ENCODE results near the gene ZNF438.
"Not testable (repeated sequence)": the region's sequence is repeated elsewhere in the genome, so short reads cannot be mapped to it uniquely, and the experiment has no call there.

Gene ZNF438

GRCh38 chr10:30940256-30940655 is 91.4 kb downstream of the ZNF438 start:
- H3K27me3 ChIP-seq (ENCODE audit: insufficient read depth, low read length): no peaks in the 10 kb centered on the region
- no peak overlapping the region for H3K4me3 ChIP-seq (ENCODE audit: low read depth, low read length)
- H3K27ac ChIP-seq (ENCODE audit: low read depth, low read length): no peak overlapping the region
- no peaks in the 10 kb centered on the region for H3K4me1 ChIP-seq (ENCODE audit: control insufficient read depth, insufficient read depth, low read length, unreplicated experiment)
- H3K36me3 ChIP-seq (ENCODE audit: insufficient read depth, low read length): no peaks in the 10 kb centered on the region
- H3K79me2 ChIP-seq (ENCODE audit: control insufficient read depth, insufficient read depth, low read length, unreplicated experiment): no peaks in the 10 kb centered on the region
- no peak overlapping the region for H2AFZ ChIP-seq (ENCODE audit: low read length, unreplicated experiment)

- Histone ChIP-seq H3K79me2 (ENCODE audit: control insufficient read depth, insufficient read depth, low read length, unreplicated experiment) (no peaks in the 10 kb centered on the region), H3K36me3 (ENCODE audit: insufficient read depth, low read length) (no peaks in the 10 kb centered on the region), H2AFZ (ENCODE audit: low read length, unreplicated experiment) (no peak overlapping the region), H3K27me3 (ENCODE audit: insufficient read depth, low read length) (no peaks in the 10 kb centered on the region), H3K4me1 (ENCODE audit: control insufficient read depth, insufficient read depth, low read length, unreplicated experiment) (no peaks in the 10 kb centered on the region), H3K27ac (ENCODE audit: low read depth, low read length) (no peak overlapping the region), H3K4me3 (ENCODE audit: low read depth, low read length) (no peak overlapping the region)
Observed at GRCh38 chr10:30939643-30940251, 91.9 kb downstream of the ZNF438 start.

- H2AFZ ChIP-seq (ENCODE audit: low read length, unreplicated experiment): no peak overlapping the region
- H3K36me3 ChIP-seq (ENCODE audit: insufficient read depth, low read length): 0 out of 2 replicates have a peak, but pooled peaks cover 3% of the 10 kb centered on the region
- no peaks in the 10 kb centered on the region for H3K4me1 ChIP-seq (ENCODE audit: control insufficient read depth, insufficient read depth, low read length, unreplicated experiment)
- no peak overlapping the region for H3K4me3 ChIP-seq (ENCODE audit: low read depth, low read length)
- no peak overlapping the region for H3K27ac ChIP-seq (ENCODE audit: low read depth, low read length)
- H3K27me3 ChIP-seq (ENCODE audit: insufficient read depth, low read length): no peaks in the 10 kb centered on the region
- H3K79me2 ChIP-seq (ENCODE audit: control insufficient read depth, insufficient read depth, low read length, unreplicated experiment): no peaks in the 10 kb centered on the region
Observed at GRCh38 chr10:30935078-30935477, 96.6 kb downstream of the ZNF438 start.

GRCh38 chr10:30931094-30931493 is 100.6 kb downstream of the ZNF438 start:
- peaks cover 7% of the 10 kb centered on the region; the same call in 1 of the 2 replicates for H3K36me3 ChIP-seq (ENCODE audit: insufficient read depth, low read length)
- H3K27me3 ChIP-seq (ENCODE audit: insufficient read depth, low read length): no peaks in the 10 kb centered on the region
- no peaks in the 10 kb centered on the region for H3K4me1 ChIP-seq (ENCODE audit: control insufficient read depth, insufficient read depth, low read length, unreplicated experiment)
- H3K4me3 ChIP-seq (ENCODE audit: low read depth, low read length): no peak overlapping the region
- no peak overlapping the region for H3K27ac ChIP-seq (ENCODE audit: low read depth, low read length)
- no peaks in the 10 kb centered on the region for H3K79me2 ChIP-seq (ENCODE audit: control insufficient read depth, insufficient read depth, low read length, unreplicated experiment)
- H2AFZ ChIP-seq (ENCODE audit: low read length, unreplicated experiment): no peak overlapping the region

GRCh38 chr10:30929901-30930520 is 101.7 kb downstream of the ZNF438 start:
- H3K36me3 ChIP-seq (ENCODE audit: insufficient read depth, low read length): peaks cover 7% of the 10 kb centered on the region; the same call in 1 of the 2 replicates
- H3K4me3 ChIP-seq (ENCODE audit: low read depth, low read length): no peak overlapping the region
- H3K79me2 ChIP-seq (ENCODE audit: control insufficient read depth, insufficient read depth, low read length, unreplicated experiment): no peaks in the 10 kb centered on the region
- H3K4me1 ChIP-seq (ENCODE audit: control insufficient read depth, insufficient read depth, low read length, unreplicated experiment): no peaks in the 10 kb centered on the region
- H3K27me3 ChIP-seq (ENCODE audit: insufficient read depth, low read length): no peaks in the 10 kb centered on the region
- H2AFZ ChIP-seq (ENCODE audit: low read length, unreplicated experiment): no peak overlapping the region
- no peak overlapping the region for H3K27ac ChIP-seq (ENCODE audit: low read depth, low read length)

- H3K36me3 ChIP-seq (ENCODE audit: insufficient read depth, low read length): peaks cover 10% of the 10 kb centered on the region
- not testable (repeated sequence) for H2AFZ ChIP-seq (ENCODE audit: low read length, unreplicated experiment); H3K79me2 ChIP-seq (ENCODE audit: control insufficient read depth, insufficient read depth, low read length, unreplicated experiment); H3K4me1 ChIP-seq (ENCODE audit: control insufficient read depth, insufficient read depth, low read length, unreplicated experiment); H3K27me3 ChIP-seq (ENCODE audit: insufficient read depth, low read length); H3K27ac ChIP-seq (ENCODE audit: low read depth, low read length); H3K4me3 ChIP-seq (ENCODE audit: low read depth, low read length)
Observed at GRCh38 chr10:30929311-30929729, 102.3 kb downstream of the ZNF438 start.

GRCh38 chr10:30928742-30929141 is 102.9 kb downstream of the ZNF438 start:
- Histone ChIP-seq H3K36me3 (ENCODE audit: insufficient read depth, low read length) (peaks cover 15% of the 10 kb centered on the region), H3K4me1 (ENCODE audit: control insufficient read depth, insufficient read depth, low read length, unreplicated experiment) (no peaks in the 10 kb centered on the region), H3K27me3 (ENCODE audit: insufficient read depth, low read length) (no peaks in the 10 kb centered on the region), H3K79me2 (ENCODE audit: control insufficient read depth, insufficient read depth, low read length, unreplicated experiment) (no peaks in the 10 kb centered on the region), H2AFZ (ENCODE audit: low read length, unreplicated experiment) (no peak overlapping the region), H3K4me3 (ENCODE audit: low read depth, low read length) (no peak overlapping the region), H3K27ac (ENCODE audit: low read depth, low read length) (no peak overlapping the region)

GRCh38 chr10:30918651-30919050 is 113.0 kb downstream of the ZNF438 start:
- no peak overlapping the region for H3K4me3 ChIP-seq (ENCODE audit: low read depth, low read length)
- no peaks in the 10 kb centered on the region for H3K27me3 ChIP-seq (ENCODE audit: insufficient read depth, low read length)
- H3K36me3 ChIP-seq (ENCODE audit: insufficient read depth, low read length): peaks cover 6% of the 10 kb centered on the region; the same call in 1 of the 2 replicates
- H3K27ac ChIP-seq (ENCODE audit: low read depth, low read length): no peak overlapping the region
- no peak overlapping the region for H2AFZ ChIP-seq (ENCODE audit: low read length, unreplicated experiment)
- H3K79me2 ChIP-seq (ENCODE audit: control insufficient read depth, insufficient read depth, low read length, unreplicated experiment): no peaks in the 10 kb centered on the region
- peaks cover 8% of the 10 kb centered on the region for H3K4me1 ChIP-seq (ENCODE audit: control insufficient read depth, insufficient read depth, low read length, unreplicated experiment)

- no peak overlapping the region for H3K4me3 ChIP-seq (ENCODE audit: low read depth, low read length)
- H3K79me2 ChIP-seq (ENCODE audit: control insufficient read depth, insufficient read depth, low read length, unreplicated experiment): no peaks in the 10 kb centered on the region
- peaks cover 8% of the 10 kb centered on the region for H3K4me1 ChIP-seq (ENCODE audit: control insufficient read depth, insufficient read depth, low read length, unreplicated experiment)
- no peak overlapping the region for H3K27ac ChIP-seq (ENCODE audit: low read depth, low read length)
- H3K27me3 ChIP-seq (ENCODE audit: insufficient read depth, low read length): no peaks in the 10 kb centered on the region
- H3K36me3 ChIP-seq (ENCODE audit: insufficient read depth, low read length): 0 out of 2 replicates have a peak, but pooled peaks cover under 1% of the 10 kb centered on the region
- H2AFZ ChIP-seq (ENCODE audit: low read length, unreplicated experiment): no peak overlapping the region
Observed at GRCh38 chr10:30917789-30918188, 113.9 kb downstream of the ZNF438 start.

GRCh38 chr10:30917067-30917466 is 114.6 kb downstream of the ZNF438 start:
- Histone ChIP-seq H3K4me3 (ENCODE audit: low read depth, low read length) (no peak overlapping the region), H3K79me2 (ENCODE audit: control insufficient read depth, insufficient read depth, low read length, unreplicated experiment) (no peaks in the 10 kb centered on the region), H3K27me3 (ENCODE audit: insufficient read depth, low read length) (no peaks in the 10 kb centered on the region), H2AFZ (ENCODE audit: low read length, unreplicated experiment) (no peak overlapping the region), H3K36me3 (ENCODE audit: insufficient read depth, low read length) (no peaks in the 10 kb centered on the region), H3K4me1 (ENCODE audit: control insufficient read depth, insufficient read depth, low read length, unreplicated experiment) (peaks cover 8% of the 10 kb centered on the region), H3K27ac (ENCODE audit: low read depth, low read length) (no peak overlapping the region)

GRCh38 chr10:30915146-30915545 is 116.5 kb downstream of the ZNF438 start:
- Histone ChIP-seq H3K4me3 (ENCODE audit: low read depth, low read length) (no peak overlapping the region), H3K4me1 (ENCODE audit: control insufficient read depth, insufficient read depth, low read length, unreplicated experiment) (peaks cover 8% of the 10 kb centered on the region), H3K27me3 (ENCODE audit: insufficient read depth, low read length) (no peaks in the 10 kb centered on the region), H2AFZ (ENCODE audit: low read length, unreplicated experiment) (no peak overlapping the region), H3K79me2 (ENCODE audit: control insufficient read depth, insufficient read depth, low read length, unreplicated experiment) (no peaks in the 10 kb centered on the region), H3K36me3 (ENCODE audit: insufficient read depth, low read length) (no peaks in the 10 kb centered on the region), H3K27ac (ENCODE audit: low read depth, low read length) (no peak overlapping the region)
